Right lobe of liver (tissue), 4 donors: Measurements from ENCODE around the gene NPAS2.

Source experiments
- CTCF ChIP-seq, 4 donors: fragments of 200-600 bp in 3 of 4; fragments of 450-650 bp in 1 of 4; IDR thresholded peaks; one replicate each; pipeline versions ENCODE4 v1.5.1 to v1.8.0; 2016 to 2022; ENCODE audit warnings: antibody characterized with exemption in 4 of 4, mild to moderate bottlenecking in 2 of 4
- POLR2A ChIP-seq: fragments of 450-650 bp; IDR thresholded peaks from one replicate; pipeline ENCODE4 v1.6.1; 2017; ENCODE audit warnings: antibody characterized with exemption, mild to moderate bottlenecking
- donor health status: DM: no; HTN: no; CAD: no.
- donor health status: DM: no; HTN: no; CAD: no.
- donor health status: DM: no; HTN: yes; CAD: no.

GRCh38 chr2:100781523-100782379, 38.2 kb upstream of the NPAS2 start:
- TF ChIP-seq CTCF (IDR thresholded peaks at IDR 0.05) (no peak), POLR2A (no peak)
